NCI-H187 (cell line): Measurements from ENCODE around the gene TSPAN18.

Experiments used
- DNase-seq, 2 experiments: peaks; one replicate each; lab custom pipeline; 2025; lab: John Stamatoyannopoulos, UW

Gene TSPAN18

DNA sequence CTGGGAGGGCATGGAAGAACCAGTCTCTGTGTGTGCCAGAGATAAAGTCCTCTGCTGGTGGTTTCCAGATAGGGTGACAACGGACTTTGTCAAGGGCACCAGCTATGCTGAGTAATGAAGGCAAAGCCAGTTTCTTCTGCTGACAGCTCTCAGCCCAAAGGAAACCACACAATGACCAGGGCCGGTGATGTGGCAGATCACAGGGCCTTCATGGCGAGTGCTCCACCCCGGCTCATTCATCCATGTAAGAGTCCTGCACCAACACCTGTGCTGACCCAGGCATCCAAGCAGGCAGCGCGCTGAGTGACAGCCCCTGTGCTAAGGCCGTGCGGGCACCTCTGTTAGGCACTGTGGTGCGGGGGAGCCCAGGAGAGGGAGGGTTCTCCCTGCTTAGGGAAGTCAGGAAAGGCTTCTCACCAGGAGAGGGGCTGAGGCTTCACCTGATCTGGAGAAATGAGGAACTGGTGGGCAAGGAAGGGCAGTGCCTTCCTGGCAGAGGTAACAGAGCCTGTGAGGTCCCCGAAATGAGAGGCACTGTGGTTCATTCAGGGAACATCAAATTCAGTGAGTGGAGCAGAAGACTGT lies 190.1 kb downstream of the TSPAN18 start:
- DNase-seq: no peak

- DNase-seq: no peak
Measured at GRCh38 chr11:44917741-44918140, 191.0 kb downstream of the TSPAN18 start.

DNA sequence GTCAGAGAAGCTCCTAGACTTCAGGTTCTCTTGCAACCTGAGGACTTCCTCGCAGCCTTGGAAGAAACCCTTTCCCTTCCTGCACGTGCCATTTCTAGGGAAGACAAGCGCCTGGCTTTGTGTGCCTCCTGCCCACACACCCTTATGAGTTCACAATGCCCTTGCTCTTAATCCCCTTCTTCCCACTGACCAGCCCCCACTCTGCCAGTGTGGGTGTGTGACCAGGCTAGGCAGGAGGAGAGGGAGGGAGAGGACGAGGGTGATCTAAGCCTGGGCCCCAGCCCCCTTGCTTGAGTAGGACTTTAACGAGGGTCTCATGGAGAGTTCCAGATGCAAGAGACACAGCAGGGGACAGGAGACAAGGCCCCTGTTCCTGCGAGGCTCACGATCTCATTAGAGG lies 193.7 kb downstream of the TSPAN18 start:
- no peak for DNase-seq

- no peak for DNase-seq
Measured at GRCh38 chr11:44923115-44923514, 196.4 kb downstream of the TSPAN18 start.

- no peak for DNase-seq
Measured at GRCh38 chr11:44923806-44924205, 197.0 kb downstream of the TSPAN18 start.

DNA sequence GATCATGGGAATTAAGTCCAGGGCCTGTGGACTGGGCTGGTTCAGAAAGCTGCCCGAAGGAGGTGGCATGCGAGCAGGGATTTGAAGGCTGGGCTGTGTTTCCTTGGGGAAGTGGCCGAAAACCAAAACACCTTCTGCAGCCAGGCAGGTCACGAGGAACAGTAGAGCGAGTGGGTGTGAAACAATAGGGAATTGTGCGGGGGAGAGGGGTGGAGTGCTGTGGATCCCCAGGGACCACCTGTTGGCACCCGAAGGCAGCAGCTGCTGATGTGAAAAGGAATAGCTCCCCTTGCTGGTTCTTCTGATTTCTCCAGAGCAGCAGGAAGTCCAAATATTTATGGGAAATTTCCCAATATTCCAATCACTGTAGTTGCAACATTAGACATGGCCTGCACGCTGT lies 199.3 kb downstream of the TSPAN18 start:
- no peak for DNase-seq

GRCh38 chr11:44927174-44927661 lies 200.5 kb downstream of the TSPAN18 start:
- peak; percentile 46 to 77 for DNase-seq

- DNase-seq: no peak
Measured at GRCh38 chr11:44928144-44928543, 201.4 kb downstream of the TSPAN18 start.

- DNase-seq: no peak
Measured at GRCh38 chr11:44928816-44929215, 202.1 kb downstream of the TSPAN18 start.

DNA sequence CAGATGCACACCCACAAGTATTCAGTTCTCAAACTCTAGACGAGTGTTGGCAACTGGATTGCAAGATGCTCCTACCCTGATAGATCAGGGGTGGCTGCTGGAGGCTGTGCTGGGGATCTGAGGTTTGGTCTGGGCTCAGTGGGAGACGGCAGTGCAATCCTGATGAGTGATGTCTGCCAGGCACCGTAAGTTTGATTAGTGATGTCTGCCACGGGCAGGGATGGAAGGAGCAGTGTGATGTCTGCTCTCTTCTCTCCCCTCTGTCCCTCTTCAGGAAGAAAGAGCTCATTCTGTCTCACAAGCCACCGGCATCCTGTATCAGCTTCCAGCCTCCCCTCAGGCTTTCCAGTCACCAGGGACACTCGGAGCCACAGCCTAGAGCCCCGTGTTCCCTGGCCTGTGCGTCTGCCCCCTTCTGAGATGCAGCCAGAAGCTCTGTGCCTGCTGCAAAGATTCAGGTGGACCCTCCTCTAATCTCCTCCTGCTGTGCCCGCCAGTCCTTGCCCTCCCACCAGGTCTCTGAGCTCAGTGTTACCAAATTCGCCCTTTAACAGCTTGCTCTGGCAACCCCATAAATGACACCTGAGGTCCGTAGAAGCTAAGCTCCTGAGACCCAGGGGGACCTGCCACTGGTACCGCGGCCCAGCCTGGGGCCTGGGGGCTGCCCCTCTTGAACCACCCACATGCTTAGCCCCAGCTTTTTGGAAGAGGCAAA lies 204.0 kb downstream of the TSPAN18 start:
- DNase-seq: no peak

- DNase-seq: no peak
Measured at GRCh38 chr11:44931466-44931865, 204.7 kb downstream of the TSPAN18 start.

GRCh38 chr11:44934110-44934509 lies 207.3 kb downstream of the TSPAN18 start:
- no peak for DNase-seq

GRCh38 chr11:44934735-44935250 lies 208.0 kb downstream of the TSPAN18 start:
- no peak for DNase-seq

DNA sequence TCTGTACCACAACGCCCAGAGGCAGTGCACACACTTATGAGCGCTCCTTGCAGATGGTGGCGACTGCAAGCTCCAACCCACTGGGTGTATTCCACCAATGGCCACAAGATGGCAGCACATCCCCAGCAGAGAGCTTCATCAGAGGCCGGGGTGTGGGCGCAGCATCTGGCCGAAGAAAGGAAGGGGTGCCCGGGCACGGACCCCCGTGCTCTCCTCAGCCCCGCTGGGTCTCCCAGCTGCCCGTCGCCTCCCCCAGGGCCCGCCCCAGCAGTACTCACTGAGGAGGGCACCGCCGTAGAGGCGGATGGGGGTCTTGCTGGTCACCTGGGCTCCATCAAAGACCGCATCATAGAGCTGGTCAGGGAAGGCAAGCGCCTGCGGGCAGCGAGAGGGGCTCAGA lies 209.8 kb downstream of the TSPAN18 start:
- DNase-seq: peak; percentile 58 to 69

DNA sequence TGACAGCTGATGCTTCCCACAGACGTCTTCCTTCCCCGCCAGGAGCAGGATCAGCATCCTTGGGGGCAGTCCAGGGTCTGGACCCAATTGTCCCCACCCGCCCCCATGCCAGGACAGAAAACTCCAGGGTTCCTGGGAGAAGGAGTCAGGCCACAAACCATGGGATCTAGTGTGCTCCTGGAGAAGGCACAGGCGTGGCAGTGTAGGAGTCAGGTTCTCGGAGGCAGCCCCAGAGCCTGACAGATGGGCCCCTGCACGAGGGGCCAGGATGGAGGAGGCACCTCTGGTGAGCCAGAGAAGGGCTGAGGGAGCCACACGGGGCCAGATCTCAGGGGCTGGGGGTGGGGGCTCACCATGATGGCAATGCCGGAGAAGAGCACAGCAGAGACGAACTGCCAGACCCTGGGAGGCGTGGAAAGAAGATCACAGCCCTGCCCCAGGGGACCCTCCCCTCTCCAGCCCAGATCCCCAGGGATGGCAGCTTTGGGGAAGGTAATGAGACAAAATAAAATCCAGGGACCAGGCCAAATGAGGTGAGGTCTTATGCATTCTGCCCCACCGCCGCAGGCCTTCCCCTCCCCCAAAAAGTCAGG lies 210.3 kb downstream of the TSPAN18 start:
- no peak for DNase-seq

GRCh38 chr11:44938066-44938691 lies 211.4 kb downstream of the TSPAN18 start:
- DNase-seq: no peak

- DNase-seq: no peak
Measured at GRCh38 chr11:44939673-44940395, 213.1 kb downstream of the TSPAN18 start.

GRCh38 chr11:44940404-44940803 lies 213.6 kb downstream of the TSPAN18 start:
- no peak for DNase-seq

- no peak for DNase-seq
Measured at GRCh38 chr11:44940835-44941234, 214.1 kb downstream of the TSPAN18 start.

GRCh38 chr11:44941259-44942021 lies 214.7 kb downstream of the TSPAN18 start:
- no peak for DNase-seq
